ENCODE data around the gene CACFD1.

CACFD1 gene

GRCh38 chr9:133520121-133520835, 60.5 kb downstream of the CACFD1 start:
- DNase-seq = no peak

Measured in CD4-positive, alpha-beta T cell treated with Interferon gamma for 1 hour (primary cell).